Keratinocyte (primary cell): ENCODE measurements around the gene SLC35E2B. TPM values are rescaled to one million over a fixed set of nuclear protein-coding genes. Genes with fewer than 3 reads are reported as not detected.

Experiments used
- DNase-seq: peaks from one replicate; pipeline ENCODE4 v3.0.0-alpha.2; 2011; ENCODE audit warnings: low read depth, missing footprints, low spot score
- FAIRE-seq: peaks from 2 replicates; lab custom pipeline; 2011; peaks lifted over from hg19 to GRCh38; lab: Jason Lieb, UNC
- H2AFZ ChIP-seq: 2 replicates; pipeline ENCODE4 v1.6.0; 2012; ENCODE audit warnings: low read length, control low read depth, inconsistent platforms; ENCODE audit not compliant: control insufficient read depth
- H3K27ac ChIP-seq: 2 replicates; pipeline ENCODE4 v1.5.1; 2011; ENCODE audit warnings: low read length; ENCODE audit not compliant: control insufficient read depth, insufficient read depth
- H3K27me3 ChIP-seq: 3 replicates; pipeline ENCODE4 v1.6.0; 2011; ENCODE audit warnings: low read length; ENCODE audit not compliant: control insufficient read depth, insufficient read depth; ENCODE audit errors: extremely low read depth
- H3K36me3 ChIP-seq, 2 experiments: 2 replicates in 1 of 2; 3 replicates in 1 of 2; pipeline ENCODE4 v1.5.1; 2011; ENCODE audit warnings: low read length in 2 of 2, mild to moderate bottlenecking in 1 of 2; ENCODE audit not compliant: control insufficient read depth in 2 of 2, insufficient read depth in 2 of 2; ENCODE audit errors: extremely low read depth in 1 of 2
- H3K4me1 ChIP-seq: 3 replicates; pipeline ENCODE4 v1.5.1; 2011; ENCODE audit warnings: low read length; ENCODE audit not compliant: control insufficient read depth, insufficient read depth; ENCODE audit errors: extremely low read depth
- H3K4me2 ChIP-seq: 3 replicates; pipeline ENCODE4 v1.6.0; 2011; ENCODE audit warnings: low read depth, low read length; ENCODE audit not compliant: control insufficient read depth, insufficient read depth; ENCODE audit errors: extremely low read depth
- H3K4me3 ChIP-seq, 3 experiments: fragments of 200-600 bp in 1 of 3; sonication (generic) in 1 of 3; 2 replicates in 2 of 3; 3 replicates in 1 of 3; pipeline ENCODE4 v1.5.1; 2011 to 2016; ENCODE audit warnings: low read length in 3 of 3, mild to moderate bottlenecking in 3 of 3, control low read depth in 2 of 3, inconsistent platforms in 1 of 3, low read depth in 1 of 3, mixed read lengths in 1 of 3, mixed run types in 1 of 3, moderate library complexity in 1 of 3; ENCODE audit not compliant: control insufficient read depth in 2 of 3, insufficient read depth in 2 of 3; ENCODE audit errors: extremely low read depth in 1 of 3
- H3K79me2 ChIP-seq: 2 replicates; pipeline ENCODE4 v1.6.0; 2012; ENCODE audit warnings: low read length; ENCODE audit not compliant: control insufficient read depth, insufficient read depth
- H3K9ac ChIP-seq: 3 replicates; pipeline ENCODE4 v1.6.0; 2011; ENCODE audit warnings: low read length; ENCODE audit not compliant: control insufficient read depth, insufficient read depth; ENCODE audit errors: extremely low read depth
- H3K9me1 ChIP-seq: 3 replicates; pipeline ENCODE4 v1.6.0; 2011; ENCODE audit warnings: low read length; ENCODE audit not compliant: control insufficient read depth, insufficient read depth; ENCODE audit errors: extremely low read depth
- H3K9me3 ChIP-seq: 2 replicates; pipeline ENCODE4 v1.5.1; 2012; ENCODE audit warnings: low read depth, low read length; ENCODE audit not compliant: control insufficient read depth
- H4K20me1 ChIP-seq: 3 replicates; pipeline ENCODE4 v1.6.0; 2011; ENCODE audit warnings: low read length; ENCODE audit not compliant: control insufficient read depth, insufficient read depth; ENCODE audit errors: extremely low read depth
- CTCF ChIP-seq, 3 experiments: IDR thresholded peaks in 1 of 3; conservative IDR thresholded peaks in 1 of 3; optimal IDR thresholded peaks in 1 of 3; 2 replicates in 2 of 3; 3 replicates in 1 of 3; pipeline versions ENCODE3 to v1.5.1; 2011; ENCODE audit warnings: low read length in 3 of 3, mild to moderate bottlenecking in 3 of 3, moderate library complexity in 2 of 3, control low read depth in 1 of 3, inconsistent platforms in 1 of 3; ENCODE audit not compliant: insufficient read depth in 2 of 3; ENCODE audit errors: extremely low read depth in 1 of 3
- EZH2 ChIP-seq: IDR thresholded peaks from one replicate; pipeline ENCODE4 v1.6.1; 2012; ENCODE audit warnings: inconsistent platforms, mild to moderate bottlenecking, low read length, moderate library complexity
- dilution Hi-C: fragments of 300-500 bp; cut with MboI; formaldehyde crosslinking; loops from one replicate; pipeline ENCODE4 v1.7.0; 2020; ENCODE audit warnings: low sequenced_read_pairs; ENCODE audit not compliant: extremely low pct_ligation_motif_present
- polyA plus RNA-seq, 5 experiments: library from polyadenylated mRNA; depleted of rRNA in 3 of 5; stranded (reverse) in 3 of 5; stranded (forward) in 1 of 5; unstranded in 1 of 5; fragments of >200 nt; gene quantifications; 1 replicate in 1 of 5; 2 replicates in 3 of 5; 3 replicates in 1 of 5; pipeline versions ENCODE4 v1.2.1 to v1.2.3, GENCODE V29; 2011 to 2012; ENCODE audit warnings: missing spikeins in 2 of 5, low read depth in 1 of 5, low replicate concordance in 1 of 5

Gene SLC35E2B
- polyA plus RNA-seq, 1 donor (not counting 4 experiments of a cell fraction or from before 2014, with no cell fraction given), result 10.3 TPM

GRCh38 chr1:1687846-1688245, 4.7 kb downstream of the SLC35E2B start:
- Histone ChIP-seq H4K20me1 (no peaks in the 10 kb centered on the region), H3K79me2 (peaks cover 32% of the 10 kb centered on the region), H3K9me1 (no peaks in the 10 kb centered on the region), H3K4me3 (no peak overlapping the region), H3K36me3 (peaks cover 2% of the 10 kb centered on the region in 2 experiments), H2AFZ (no peak overlapping the region), H3K9me3 (no peaks in the 10 kb centered on the region), H3K4me1 (peaks cover 8% of the 10 kb centered on the region), H3K27me3 (no peaks in the 10 kb centered on the region), H3K4me2 (no peak overlapping the region), H3K9ac (no peak overlapping the region), H3K27ac (no peak overlapping the region)
- FAIRE-seq (no peak), DNase-seq (no peak)
- dilution Hi-C loops, result no loop called here
- TF ChIP-seq EZH2 (no peak), CTCF (optimal IDR thresholded peaks at IDR 0.05 in 1 of 3, IDR thresholded peaks at IDR 0.05 in 1 of 3, conservative IDR thresholded peaks at IDR 0.05 in 1 of 3; ENCODE audit: extremely low read depth in 1 of 3, insufficient read depth in 2 of 3, low read length in 3 of 3) (no peak)

GRCh38 chr1:1684031-1684681, 8.4 kb downstream of the SLC35E2B start:
- DNase-seq (no peak), FAIRE-seq (no peak)
- Histone ChIP-seq H3K27me3 (no peaks in the 10 kb centered on the region), H3K79me2 (peaks cover 41% of the 10 kb centered on the region), H3K27ac (no peak overlapping the region), H3K4me3 (no peak overlapping the region), H3K4me2 (no peak overlapping the region), H2AFZ (no peak overlapping the region), H3K9me1 (no peaks in the 10 kb centered on the region), H3K9me3 (no peaks in the 10 kb centered on the region), H3K36me3 (peaks cover under 1 to 2% of the 10 kb centered on the region in 2 experiments), H4K20me1 (no peaks in the 10 kb centered on the region), H3K9ac (no peak overlapping the region), H3K4me1 (peaks cover 8% of the 10 kb centered on the region)
- dilution Hi-C loops, result no loop called here
- no peak for TF ChIP-seq EZH2
